HT1080 (cell line): ENCODE measurements around the gene BDKRB1. TPM values are rescaled to one million over a fixed set of nuclear protein-coding genes. Genes with fewer than 3 reads are reported as not detected.

Experiments
- DNase-seq: peaks from one replicate; pipeline ENCODE4 v3.0.0-alpha.2; 2015; ENCODE audit warnings: low read depth
- total RNA-seq: library from RNA; depleted of rRNA; stranded (reverse); fragments of >200 nt; shearing (Covaris generic); gene quantifications from 2 replicates; pipeline ENCODE4 v1.2.3, GENCODE V29; 2014

The BDKRB1 gene
- total RNA-seq, 1 experiment from 2014 or later = not detected

DNA sequence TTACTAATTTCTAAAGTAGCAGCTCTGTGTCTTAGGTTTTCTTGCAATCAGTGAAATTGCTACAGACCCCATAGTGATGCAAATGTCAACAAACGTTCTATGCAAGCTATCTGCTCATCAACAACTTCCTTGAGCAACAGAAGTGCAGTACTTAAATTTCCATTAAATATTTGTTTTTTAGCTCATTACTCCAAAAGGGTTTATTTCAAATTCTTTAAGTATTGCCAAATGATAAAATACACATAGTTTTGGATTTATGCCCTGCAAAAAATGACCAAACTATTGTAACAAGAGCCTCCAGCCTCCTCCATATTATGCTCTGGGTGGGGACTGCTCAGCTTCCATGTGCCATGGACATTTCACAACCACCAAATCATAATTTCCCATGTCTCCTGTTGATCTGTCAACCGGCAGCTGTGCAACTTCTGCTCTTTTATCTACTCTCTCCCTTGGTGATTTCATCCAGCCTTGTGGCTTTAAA, 4.4 kb downstream of the BDKRB1 start:
- no peak for DNase-seq

DNA sequence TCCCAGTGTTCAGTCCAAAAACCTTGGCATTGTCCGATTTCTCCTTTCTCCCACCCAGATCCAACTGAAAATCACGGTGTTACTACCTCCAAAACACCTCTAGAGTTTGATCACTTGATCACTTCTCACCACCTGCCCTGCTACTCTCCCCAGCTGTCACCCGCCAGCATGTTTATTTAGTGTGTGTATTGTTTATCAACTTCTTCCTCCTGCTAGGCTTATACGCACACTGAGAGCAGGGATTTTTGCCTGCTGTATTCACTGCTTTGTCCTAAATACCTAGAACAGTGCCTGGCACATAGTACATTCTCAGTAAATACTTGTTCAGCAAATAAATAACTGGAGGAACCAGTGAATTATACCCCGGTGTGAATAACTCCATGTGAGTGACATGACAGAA, 5.0 kb downstream of the BDKRB1 start:
- DNase-seq = no peak

DNA sequence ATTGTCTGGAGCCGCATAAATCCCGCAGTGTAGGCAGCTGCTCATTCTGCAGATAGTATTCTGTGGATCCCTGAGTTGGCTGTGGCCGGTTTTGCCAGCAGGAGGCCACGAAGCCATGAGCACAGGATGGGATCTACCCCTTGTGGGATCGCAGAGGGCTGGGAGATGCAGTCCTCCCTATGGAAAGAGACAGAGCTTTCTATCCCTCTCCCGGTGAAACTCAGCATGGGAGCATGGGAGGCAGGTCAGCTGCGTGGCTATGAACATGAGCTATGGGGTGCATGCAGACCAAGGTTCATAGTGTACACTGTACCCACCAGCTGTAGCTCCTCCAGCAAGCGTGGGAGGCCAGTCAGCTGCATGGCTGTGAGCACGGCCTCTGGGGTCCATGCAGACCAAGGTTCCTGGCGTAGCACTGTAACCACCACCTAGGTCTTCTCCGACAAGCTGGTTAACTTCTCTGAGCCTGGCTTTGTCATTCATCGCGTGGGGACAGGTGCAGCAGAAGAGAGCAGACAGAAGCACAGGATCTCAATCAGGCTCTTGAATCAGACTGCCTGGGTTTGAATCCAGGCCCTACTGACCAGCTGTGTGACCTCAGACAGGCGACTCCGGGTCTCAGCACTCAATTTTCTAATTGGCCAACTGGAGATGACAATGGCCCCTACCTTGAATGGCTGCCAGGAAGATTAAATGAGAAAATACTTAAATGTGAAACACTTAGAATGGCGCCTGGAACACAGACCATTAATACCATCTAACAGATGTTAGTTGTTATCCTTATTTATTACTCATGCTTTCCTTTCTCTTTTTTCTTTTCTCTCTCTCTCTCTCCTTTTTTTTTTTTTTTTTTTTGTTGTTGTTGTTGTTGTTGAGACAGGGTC, 6.0 kb downstream of the BDKRB1 start:
- no peak for DNase-seq

DNA sequence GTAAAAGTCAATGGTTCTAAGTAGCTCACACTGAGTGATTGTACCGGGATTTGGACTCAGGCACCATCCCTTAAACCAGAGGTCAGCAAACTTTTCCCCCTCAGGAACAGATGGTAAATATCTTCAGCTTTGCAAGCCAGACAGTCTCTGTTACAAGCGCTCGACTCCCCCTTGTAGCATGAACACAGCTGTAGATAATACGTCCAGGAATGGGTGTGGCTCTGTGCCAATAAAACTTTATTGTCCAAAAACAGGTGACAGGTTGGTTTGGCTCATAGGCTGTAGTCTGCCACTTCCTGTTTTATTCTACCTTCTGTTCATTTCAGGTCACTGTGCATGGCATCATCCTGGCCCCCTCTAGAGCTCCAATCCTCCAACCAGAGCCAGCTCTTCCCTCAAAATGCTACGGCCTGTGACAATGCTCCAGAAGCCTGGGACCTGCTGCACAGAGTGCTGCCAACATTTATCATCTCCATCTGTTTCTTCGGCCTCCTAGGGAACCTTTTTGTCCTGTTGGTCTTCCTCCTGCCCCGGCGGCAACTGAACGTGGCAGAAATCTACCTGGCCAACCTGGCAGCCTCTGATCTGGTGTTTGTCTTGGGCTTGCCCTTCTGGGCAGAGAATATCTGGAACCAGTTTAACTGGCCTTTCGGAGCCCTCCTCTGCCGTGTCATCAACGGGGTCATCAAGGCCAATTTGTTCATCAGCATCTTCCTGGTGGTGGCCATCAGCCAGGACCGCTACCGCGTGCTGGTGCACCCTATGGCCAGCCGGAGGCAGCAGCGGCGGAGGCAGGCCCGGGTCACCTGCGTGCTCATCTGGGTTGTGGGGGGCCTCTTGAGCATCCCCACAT, 7.6 kb downstream of the BDKRB1 start:
- no peak for DNase-seq

DNA sequence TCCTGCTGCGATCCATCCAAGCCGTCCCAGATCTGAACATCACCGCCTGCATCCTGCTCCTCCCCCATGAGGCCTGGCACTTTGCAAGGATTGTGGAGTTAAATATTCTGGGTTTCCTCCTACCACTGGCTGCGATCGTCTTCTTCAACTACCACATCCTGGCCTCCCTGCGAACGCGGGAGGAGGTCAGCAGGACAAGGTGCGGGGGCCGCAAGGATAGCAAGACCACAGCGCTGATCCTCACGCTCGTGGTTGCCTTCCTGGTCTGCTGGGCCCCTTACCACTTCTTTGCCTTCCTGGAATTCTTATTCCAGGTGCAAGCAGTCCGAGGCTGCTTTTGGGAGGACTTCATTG, 8.2 kb downstream of the BDKRB1 start:
- DNase-seq = no peak

DNA sequence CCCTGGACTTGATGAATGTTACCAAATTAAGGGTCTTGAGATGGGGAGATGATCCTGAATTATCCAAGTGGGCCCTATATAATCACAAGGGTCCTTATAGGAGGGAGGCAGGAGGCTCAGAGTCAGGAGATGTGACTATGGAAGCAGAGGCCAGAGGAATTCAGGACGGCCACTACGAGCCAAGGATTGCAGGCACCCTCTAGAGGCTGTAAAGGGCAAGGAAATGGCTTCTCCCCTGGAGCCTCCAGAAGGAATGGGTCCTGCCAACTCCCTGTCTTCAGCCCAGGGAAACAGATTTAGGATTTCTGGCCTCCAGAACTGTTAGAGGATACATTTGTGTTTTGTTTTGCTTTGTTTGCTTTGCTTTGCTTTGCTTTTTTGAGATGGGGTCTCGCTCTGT, 8.8 kb downstream of the BDKRB1 start:
- DNase-seq = peak; percentile 37

DNA sequence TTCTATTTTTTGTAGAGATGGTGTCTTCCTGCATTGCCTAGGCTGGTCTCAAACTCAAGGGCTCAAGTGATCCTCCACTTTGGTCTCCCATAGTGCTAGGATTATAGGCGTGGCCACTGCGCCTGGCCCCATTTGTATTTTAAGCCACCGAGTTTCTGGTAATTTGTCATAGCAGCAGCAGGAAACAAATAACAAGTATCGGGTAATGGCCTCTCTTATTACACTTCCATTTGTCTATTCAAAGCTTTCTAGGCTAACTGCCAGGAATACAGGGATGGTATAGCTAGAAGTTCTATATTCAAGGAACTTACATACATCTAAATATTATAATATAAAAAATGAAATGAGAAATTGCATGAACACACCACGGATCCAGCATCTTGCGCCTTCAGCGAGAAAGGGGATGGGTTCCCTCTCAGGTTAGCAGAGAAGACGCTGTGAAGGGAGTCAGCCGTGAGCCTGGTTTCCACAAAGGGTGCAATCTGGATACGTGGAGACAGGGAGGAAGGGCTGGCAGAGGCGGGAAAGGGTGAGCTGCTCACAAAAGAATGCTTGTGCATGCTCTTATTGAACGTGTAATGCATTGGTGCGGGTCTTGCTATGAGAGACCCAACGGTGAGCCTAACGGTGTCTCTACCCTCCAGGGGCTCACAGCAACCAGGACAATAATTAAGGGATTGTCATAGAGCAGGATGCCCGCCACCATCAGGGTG, 9.5 kb downstream of the BDKRB1 start:
- DNase-seq = no peak

DNA sequence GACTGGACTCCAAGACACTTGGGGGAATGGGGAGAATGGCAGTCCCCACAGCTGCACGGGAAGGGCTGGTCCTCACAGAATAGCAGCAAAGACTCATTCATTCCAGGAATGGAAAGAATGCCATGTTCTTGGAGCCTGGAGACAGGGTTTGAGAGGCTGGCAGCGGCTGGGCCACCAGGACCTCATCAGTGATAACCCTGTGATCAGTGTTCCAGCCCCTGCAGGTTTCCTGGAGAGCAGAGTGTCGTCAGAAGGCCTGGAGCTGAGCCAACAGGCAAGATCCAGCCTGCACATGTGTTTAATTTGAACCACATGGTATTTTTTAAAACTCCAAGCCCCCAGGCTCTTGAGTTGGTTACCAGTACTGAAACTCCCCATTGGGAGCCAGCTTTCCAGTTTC, 11.3 kb downstream of the BDKRB1 start:
- no peak for DNase-seq

DNA sequence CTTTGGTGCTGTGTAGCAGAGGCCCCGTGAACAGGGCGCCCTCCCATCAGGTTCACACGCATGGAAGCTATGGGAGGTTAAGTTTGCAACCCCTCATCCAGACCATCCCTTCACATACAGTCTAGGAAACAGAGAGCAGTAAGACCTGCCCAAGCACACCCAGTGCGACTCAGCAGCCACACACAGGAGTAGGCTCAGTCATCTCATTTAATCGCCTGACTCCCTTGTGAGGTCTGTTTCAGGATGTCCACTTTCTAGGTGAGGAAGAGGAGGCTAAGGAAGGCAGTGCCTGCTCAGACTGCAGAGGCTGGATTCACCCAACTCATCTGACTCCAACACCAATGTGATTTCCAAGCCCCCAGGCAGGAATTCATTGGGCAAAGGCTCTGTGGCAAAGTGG, 11.9 kb downstream of the BDKRB1 start:
- peak; percentile 58 for DNase-seq

DNA sequence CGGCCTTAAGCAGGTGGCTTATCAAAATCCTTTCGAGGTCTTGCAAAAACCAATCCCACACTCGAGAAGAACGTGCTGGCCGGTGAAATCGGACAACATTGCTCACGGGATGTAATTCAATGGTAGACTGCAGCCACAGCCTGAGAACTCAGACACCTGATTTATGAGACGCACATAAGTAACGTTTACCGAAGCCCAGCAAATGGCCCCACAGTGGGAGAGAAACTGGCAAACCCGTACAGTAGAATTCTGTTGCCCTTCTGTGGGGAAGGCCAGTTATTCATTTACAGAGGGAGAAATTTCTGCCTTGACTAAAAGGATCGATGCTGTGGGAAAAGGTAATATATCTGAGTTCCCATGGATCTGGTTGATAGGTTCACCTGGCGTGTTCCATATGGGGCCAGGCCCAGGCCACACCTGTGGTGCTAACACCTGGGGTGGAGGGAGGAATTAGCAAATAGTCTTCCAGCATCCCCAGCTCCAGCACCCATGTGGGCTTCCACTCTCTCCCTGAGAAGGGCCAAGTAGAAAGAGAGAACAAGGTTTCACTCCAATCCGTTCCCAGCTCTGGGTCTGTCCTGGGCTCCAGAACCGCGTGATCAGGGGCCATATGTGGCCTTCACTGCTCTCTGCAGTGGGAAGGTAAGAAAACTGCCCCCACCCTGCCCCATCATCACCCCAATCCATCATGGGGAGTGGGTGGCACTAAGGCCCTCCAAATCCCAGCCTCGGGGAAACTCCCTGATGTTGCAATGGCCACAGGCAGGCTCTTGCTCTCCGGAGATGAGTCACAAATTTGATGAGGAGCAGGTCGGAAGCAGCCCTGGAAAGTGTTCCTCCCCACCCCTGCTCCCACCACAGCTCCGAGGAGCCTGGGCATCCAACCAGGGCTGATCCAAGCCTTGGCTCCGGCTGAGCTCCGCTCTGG, 12.7 kb downstream of the BDKRB1 start:
- DNase-seq = peak; percentile 93

DNA sequence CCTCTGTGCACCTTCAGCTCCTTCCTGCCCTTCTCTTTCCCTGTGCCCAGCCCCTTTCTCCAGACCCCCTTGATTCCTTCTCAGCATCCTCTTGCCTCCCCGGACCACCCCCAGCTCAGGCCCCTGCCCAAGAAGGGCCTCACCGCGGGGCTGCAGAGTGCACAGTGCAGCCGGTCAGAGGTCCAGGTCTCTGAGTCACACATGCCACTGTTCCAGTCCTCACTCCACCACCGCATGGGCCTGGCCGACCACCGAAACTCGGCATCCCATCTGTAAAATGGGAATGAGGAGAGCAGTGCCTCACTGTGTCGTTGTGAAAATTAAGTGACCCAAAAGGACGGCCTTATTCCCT, 13.3 kb downstream of the BDKRB1 start:
- no peak for DNase-seq

DNA sequence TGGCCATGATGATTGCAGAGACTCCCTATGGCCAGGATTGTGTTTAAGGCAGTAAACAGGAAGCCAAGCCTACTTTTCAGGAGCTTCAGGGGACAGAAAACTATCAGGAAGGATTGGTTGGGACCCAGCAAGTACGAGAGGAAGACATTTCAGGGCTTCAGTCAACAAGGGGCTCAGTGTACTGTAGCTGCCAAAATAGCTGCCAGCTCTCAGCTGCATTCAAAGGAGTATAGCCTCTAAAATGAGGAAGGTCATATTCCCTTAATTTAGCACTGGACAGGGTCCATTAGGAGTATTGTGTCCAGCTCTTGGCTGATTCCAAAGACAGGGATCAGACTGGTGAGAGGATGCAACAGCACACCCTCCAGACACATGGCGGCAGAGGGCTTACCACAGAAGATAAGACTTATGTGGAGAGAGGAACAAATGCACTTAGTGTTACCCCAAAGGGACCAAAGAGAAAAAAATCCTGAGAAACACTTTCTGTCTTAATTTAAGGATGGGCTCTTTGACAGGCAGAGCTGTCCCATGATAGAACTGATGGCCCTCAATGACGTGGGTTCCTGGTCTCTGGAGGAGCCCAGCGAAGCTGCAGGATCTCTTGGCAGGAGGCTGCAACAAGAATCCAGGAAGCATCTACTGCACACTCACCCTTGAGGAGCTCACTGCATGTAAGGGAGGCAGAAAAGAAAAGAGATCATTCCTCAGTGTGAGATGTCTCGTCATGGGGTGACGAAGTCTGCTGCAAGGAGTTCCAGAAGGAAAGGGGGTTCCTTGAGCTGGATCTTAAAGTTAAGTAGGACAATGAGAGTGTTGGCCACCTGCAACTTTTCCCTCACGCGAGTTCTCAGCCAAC, 14.8 kb downstream of the BDKRB1 start:
- no peak for DNase-seq

DNA sequence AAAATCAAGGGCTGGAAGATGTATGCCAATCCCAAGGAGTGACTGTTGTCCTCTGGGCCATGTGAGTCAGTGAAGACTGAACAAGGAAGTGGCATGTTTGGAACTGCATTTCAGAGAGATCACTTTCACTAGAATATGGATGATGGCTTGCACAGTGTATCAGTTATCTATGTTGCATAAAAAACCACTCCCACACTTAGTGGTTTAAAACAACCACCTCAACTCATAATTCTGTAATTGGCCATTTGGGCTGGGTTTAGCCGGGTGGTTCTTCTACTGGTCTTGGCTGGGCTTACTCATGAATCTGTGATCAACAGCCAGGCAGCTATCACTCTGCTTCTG, 15.4 kb downstream of the BDKRB1 start:
- DNase-seq = peak; percentile 29

DNA sequence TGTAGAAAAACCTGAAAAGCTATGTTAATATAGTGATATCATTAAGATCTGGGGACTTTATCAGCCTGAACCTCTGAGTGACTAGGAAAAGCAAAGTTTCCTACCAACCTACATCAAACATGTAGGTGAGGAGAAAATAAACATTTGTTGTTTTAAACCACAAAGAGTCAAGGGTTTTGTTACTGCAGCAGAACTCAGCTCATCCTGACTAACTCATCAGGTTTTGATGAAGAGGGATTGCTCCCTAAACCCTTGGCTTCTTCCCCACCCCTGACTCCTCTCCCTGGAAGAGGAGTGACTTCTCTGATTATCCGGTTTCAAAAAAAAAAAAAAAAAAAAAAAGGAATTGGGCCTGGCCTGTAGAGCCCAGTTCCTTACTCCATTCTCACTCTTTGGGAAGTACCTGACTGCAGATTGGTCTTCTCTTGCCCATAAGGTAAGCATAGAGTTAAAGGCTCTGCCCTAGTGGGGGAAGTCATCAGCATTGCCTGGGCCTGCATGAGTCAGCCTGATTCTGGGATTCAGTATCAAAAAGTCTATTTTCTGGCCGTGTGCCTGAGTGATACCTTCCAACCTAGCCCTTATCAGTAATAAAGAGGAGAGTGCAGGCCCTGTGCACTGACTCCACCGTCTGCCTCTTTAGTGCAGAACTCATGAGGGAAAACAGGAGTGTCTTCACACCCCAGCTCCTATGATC, 16.9 kb downstream of the BDKRB1 start:
- peak; percentile 18 for DNase-seq

DNA sequence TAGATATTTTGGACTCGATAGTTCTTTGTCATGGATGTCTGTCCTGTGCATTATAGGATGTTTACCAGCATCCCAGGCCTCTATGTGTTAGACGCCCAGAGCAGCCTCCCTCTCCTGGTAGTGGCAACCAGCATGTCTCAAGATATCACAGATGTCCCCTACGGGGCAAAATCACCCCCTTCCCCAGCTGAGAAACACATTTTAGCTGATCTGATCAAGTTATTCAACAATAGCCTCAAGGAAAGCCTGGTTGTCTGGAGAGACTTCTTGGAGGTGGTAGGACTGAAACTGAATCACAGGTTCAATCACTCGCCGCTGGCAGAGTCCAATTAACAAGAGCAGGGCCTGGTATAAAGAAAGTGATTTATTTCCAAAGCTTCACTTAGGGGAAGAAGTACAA, 17.6 kb downstream of the BDKRB1 start:
- no peak for DNase-seq

DNA sequence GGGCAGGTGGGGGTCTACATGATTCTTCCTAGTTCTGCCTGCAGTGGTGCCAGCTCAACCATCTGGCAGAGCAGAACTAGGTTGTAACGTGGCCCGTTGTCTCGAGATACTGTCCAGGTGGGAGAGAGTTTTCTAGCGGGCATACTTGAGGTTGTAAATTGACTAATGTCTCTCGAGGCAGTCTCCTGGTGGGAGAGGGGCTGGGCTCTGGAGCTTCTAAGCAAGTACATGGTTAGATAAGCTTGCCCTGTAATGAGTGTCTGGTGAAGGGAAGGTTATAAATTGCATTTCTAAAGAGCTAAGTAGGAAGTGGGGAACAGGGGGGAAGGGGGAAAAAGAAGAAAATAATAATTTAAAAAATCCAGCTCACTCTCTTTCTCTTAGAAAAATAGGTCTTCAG, 18.1 kb downstream of the BDKRB1 start:
- DNase-seq = no peak

DNA sequence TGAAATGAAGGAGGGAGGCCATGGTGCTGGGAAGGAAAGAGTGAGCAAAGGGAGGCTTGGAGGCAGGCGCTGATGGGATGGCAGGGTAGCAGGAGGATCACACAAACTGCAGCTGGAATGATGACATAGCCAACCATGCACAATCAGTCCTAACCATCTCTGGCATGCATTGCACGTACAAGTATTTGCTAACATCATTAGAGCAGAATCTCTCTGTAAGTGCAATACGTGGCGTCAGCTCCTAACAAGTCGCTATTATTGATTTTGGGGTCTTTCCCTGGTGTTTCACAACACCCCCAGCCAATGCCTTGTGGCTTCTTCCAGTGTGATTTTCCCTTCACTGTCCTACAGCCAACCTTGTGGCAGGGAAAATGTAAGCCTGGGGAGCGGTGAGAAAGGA, 18.5 kb downstream of the BDKRB1 start:
- no peak for DNase-seq

DNA sequence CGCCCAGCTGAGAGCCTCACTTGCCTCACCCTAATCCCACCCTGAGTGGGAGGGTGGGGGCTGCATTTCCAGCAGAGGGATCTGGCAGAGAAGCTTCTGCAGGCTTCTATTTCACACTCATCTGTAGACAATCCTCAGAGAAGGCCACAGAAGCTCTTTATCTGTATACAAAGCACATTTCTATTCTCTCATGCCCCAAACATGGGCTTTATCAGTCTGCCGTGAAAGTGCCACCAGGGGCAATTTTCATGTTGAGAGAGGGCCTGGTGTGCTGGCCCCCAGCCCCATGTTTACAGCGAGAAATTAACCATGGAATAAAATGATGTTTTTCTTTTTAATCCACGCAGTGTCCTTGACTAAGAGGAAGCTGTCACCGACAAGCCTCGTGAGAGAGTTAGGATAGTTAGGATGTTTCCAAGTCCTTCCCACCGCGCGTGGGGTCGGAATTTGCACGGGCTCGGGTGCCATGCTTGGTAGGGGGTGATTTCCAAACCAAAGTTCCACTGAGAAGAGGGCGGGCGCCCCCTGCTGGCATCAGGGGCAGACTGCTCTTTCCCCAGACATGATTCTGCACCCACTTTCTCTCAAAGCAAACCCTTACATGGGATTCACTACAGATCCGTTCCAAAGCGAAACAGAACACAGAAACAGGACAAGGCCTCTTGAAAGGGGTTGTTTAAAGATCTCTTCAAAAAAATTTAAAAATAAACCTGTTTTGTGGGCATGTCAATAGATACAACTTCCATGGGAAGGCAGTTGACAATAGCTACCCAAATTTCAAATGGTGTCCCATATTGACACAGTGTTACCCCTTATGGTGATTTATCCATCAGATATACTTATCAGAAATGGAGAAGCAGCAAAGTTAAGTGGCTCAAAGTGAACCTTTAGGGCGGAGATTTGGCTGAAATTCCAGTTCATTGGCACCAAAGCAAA, 19.4 kb downstream of the BDKRB1 start:
- DNase-seq = peak; percentile 48
